HuH-7 (cell line): ENCODE measurements around the gene MCC.

Experiments
- DNase-seq: peaks from one replicate; pipeline ENCODE4 v3.0.0; 2011; ENCODE audit warnings: low spot score

Gene MCC

GRCh38 chr5:112975721-112976431 is 512.4 kb downstream of the MCC start:
- no peak for DNase-seq

GRCh38 chr5:112974901-112975300 is 513.4 kb downstream of the MCC start:
- DNase-seq, result no peak

GRCh38 chr5:112973904-112974303 is 514.3 kb downstream of the MCC start:
- DNase-seq, result no peak

- DNase-seq, result no peak
Measured at GRCh38 chr5:112973036-112973435, 515.2 kb downstream of the MCC start.
